ENCODE data around the gene TSPAN18. TPM values are rescaled to one million over a fixed set of nuclear protein-coding genes. Genes with fewer than 3 reads are reported as not detected.

The TSPAN18 gene
- total RNA-seq, 4 donors from 2014 or later = 0.95 to 4.5 (median 2.3) TPM

- TF ChIP-seq, protein P1, sequence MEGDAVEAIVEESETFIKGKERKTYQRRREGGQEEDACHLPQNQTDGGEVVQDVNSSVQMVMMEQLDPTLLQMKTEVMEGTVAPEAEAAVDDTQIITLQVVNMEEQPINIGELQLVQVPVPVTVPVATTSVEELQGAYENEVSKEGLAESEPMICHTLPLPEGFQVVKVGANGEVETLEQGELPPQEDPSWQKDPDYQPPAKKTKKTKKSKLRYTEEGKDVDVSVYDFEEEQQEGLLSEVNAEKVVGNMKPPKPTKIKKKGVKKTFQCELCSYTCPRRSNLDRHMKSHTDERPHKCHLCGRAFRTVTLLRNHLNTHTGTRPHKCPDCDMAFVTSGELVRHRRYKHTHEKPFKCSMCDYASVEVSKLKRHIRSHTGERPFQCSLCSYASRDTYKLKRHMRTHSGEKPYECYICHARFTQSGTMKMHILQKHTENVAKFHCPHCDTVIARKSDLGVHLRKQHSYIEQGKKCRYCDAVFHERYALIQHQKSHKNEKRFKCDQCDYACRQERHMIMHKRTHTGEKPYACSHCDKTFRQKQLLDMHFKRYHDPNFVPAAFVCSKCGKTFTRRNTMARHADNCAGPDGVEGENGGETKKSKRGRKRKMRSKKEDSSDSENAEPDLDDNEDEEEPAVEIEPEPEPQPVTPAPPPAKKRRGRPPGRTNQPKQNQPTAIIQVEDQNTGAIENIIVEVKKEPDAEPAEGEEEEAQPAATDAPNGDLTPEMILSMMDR (IDR thresholded peaks at IDR 0.05) = no peak
- TF ChIP-seq POLR2A (IDR thresholded peaks at IDR 0.05) = no peak
- intact Hi-C loops (cut with DNase I; ENCODE audit: low total_unique reads) = loop anchor here (10.0 kb wide), 2 partner anchors 362 to 632 kb away; no protein-coding TSS in a partner anchor
- 56 to 73% methylated on average over 5 to 8 of the region's 8 CpGs for WGBS, 2 donors
- no peak for DNase-seq (ENCODE audit: low spot score in 2 of 2)
- H3K4me3 ChIP-seq (ENCODE audit: low read depth, poor library complexity, severe bottlenecking) = no peak overlapping the region
These were observed 189.6 kb downstream of the TSPAN18 start for GRCh38 chr11:44916331-44916730.

DNA sequence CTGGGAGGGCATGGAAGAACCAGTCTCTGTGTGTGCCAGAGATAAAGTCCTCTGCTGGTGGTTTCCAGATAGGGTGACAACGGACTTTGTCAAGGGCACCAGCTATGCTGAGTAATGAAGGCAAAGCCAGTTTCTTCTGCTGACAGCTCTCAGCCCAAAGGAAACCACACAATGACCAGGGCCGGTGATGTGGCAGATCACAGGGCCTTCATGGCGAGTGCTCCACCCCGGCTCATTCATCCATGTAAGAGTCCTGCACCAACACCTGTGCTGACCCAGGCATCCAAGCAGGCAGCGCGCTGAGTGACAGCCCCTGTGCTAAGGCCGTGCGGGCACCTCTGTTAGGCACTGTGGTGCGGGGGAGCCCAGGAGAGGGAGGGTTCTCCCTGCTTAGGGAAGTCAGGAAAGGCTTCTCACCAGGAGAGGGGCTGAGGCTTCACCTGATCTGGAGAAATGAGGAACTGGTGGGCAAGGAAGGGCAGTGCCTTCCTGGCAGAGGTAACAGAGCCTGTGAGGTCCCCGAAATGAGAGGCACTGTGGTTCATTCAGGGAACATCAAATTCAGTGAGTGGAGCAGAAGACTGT is 190.1 kb downstream of the TSPAN18 start:
- TF ChIP-seq, protein P1 (IDR thresholded peaks at IDR 0.05) = no peak
- intact Hi-C loops (cut with DNase I; ENCODE audit: low total_unique reads) = loop anchor here (10.0 kb wide), 2 partner anchors 362 to 632 kb away; no protein-coding TSS in a partner anchor
- no peak for DNase-seq (ENCODE audit: low spot score in 2 of 2)
- WGBS, 2 donors = 84% methylated on average over 5 to 10 of the region's 10 CpGs
- no peak overlapping the region for H3K4me3 ChIP-seq (ENCODE audit: low read depth, poor library complexity, severe bottlenecking)

DNA sequence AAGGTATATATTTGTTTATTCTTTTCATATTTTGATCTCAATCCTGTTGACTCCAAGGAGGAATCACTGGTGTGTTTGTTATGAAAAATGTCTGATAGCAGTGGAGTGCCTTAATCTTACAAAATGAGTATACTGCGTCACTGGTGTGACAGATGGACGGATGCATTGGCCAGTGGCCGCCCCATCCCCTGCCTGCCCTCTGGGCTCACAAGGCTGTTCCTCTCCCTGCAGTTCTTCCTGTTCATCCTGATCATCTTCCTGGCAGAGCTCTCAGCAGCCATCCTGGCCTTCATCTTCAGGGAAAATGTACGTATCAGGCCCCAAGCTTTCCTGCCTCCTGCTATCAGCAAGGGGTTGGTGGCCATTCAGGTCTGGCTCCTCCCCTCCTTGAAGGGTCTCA is 191.0 kb downstream of the TSPAN18 start:
- 96 to 97% methylated on average over 4 of the region's 4 CpGs for WGBS, 2 donors

GRCh38 chr11:44920451-44920850 is 193.7 kb downstream of the TSPAN18 start:
- no peak for TF ChIP-seq POLR2A (IDR thresholded peaks at IDR 0.05)
- H3K4me3 ChIP-seq (ENCODE audit: low read depth, poor library complexity, severe bottlenecking) = no peak overlapping the region
- intact Hi-C loops (cut with DNase I; ENCODE audit: low total_unique reads) = no loop called here
- no peak for DNase-seq (ENCODE audit: low spot score in 2 of 2)
- WGBS, 2 donors = 80 to 85% methylated on average over 7 of the region's 7 CpGs

More for the DNA sequence above, 191.0 kb downstream of the TSPAN18 start:
- intact Hi-C loops (cut with DNase I; ENCODE audit: low total_unique reads) = loop anchor here (10.0 kb wide), 2 partner anchors 363 to 633 kb away; no protein-coding TSS in a partner anchor
- TF ChIP-seq, protein P1 (IDR thresholded peaks at IDR 0.05) = no peak
- TF ChIP-seq POLR2A (IDR thresholded peaks at IDR 0.05) = no peak
- H3K4me3 ChIP-seq (ENCODE audit: low read depth, poor library complexity, severe bottlenecking) = no peak overlapping the region
- no peak for DNase-seq (ENCODE audit: low spot score in 2 of 2)

DNA sequence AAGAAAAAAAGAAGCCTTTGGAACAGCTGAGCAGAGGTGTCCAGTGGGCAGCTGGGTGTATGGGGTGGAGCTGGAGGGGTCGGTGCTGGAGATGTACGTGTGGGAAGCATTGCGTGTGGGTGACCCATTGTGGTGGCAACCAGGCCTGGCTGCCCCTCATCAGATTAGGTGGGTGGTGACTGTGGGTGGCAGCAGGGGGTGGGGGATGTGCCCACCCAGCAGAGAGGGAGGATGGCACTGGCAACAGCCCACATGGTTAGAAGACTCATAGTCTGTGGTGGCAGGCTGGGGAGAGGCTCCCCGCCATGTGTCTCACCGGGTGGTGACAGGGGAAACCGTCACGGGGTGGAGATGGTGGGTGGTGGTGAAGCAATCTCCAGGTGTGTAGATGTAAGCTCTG is 196.4 kb downstream of the TSPAN18 start:
- intact Hi-C loops (cut with DNase I; ENCODE audit: low total_unique reads) = no loop called here
- WGBS, 2 donors = 68% methylated on average over 7 of the region's 7 CpGs
- no peak for TF ChIP-seq POLR2A (IDR thresholded peaks at IDR 0.05)
- TF ChIP-seq, protein P1 (IDR thresholded peaks at IDR 0.05) = no peak
- no peak for DNase-seq (ENCODE audit: low spot score in 2 of 2)
- no peak overlapping the region for H3K4me3 ChIP-seq (ENCODE audit: low read depth, poor library complexity, severe bottlenecking)

- no peak overlapping the region for H3K4me3 ChIP-seq (ENCODE audit: low read depth, poor library complexity, severe bottlenecking)
- 84 to 92% methylated on average over 3 of the region's 3 CpGs for WGBS, 2 donors
- DNase-seq (ENCODE audit: low spot score in 2 of 2) = no peak
- intact Hi-C loops (cut with DNase I; ENCODE audit: low total_unique reads) = no loop called here
- TF ChIP-seq, protein P1 (IDR thresholded peaks at IDR 0.05) = no peak
- no peak for TF ChIP-seq POLR2A (IDR thresholded peaks at IDR 0.05)
These were observed 197.0 kb downstream of the TSPAN18 start for GRCh38 chr11:44923806-44924205.
